Erythroblast (primary cell): Measurements from ENCODE around the gene COL11A1.

ENCODE experiments used
- GATA1 ChIP-seq: IDR thresholded peaks from 2 replicates; pipeline ENCODE4 v1.6.1; 2011; ENCODE audit warnings: low read depth, mild to moderate bottlenecking, control low read depth, low read length, moderate library complexity
- POLR2A ChIP-seq: IDR thresholded peaks from 2 replicates; pipeline ENCODE4 v1.6.1; 2011; ENCODE audit warnings: mild to moderate bottlenecking, low read length

GRCh38 chr1:103087256-103087655 lies 21.1 kb downstream of the COL11A1 start:
- TF ChIP-seq POLR2A (no peak), GATA1 (no peak)
